Tibial artery (tissue), 4 donors: ENCODE measurements around the gene OTX1.

ENCODE experiments used
- DNase-seq, 2 donors: peaks; one replicate each; pipeline ENCODE4 v3.0.0-alpha.2; 2019
- H3K27ac ChIP-seq, 2 donors: fragments of 200-600 bp; sonication (generic) in 1 of 2; 1 replicate in 1 of 2; 2 replicates in 1 of 2; pipeline ENCODE4 v1.5.1; 2018 to 2019; ENCODE audit warnings: mild to moderate bottlenecking in 1 of 2
- H3K27me3 ChIP-seq, 2 donors: fragments of 200-600 bp; sonication (generic) in 1 of 2; one replicate each; pipeline versions ENCODE4 v1.5.1 to v1.6.0; 2016 to 2019
- H3K36me3 ChIP-seq, 3 donors: fragments of 200-600 bp; sonication (generic) in 2 of 3; one replicate each; pipeline ENCODE4 v1.5.1; 2016 to 2019; ENCODE audit warnings: mild to moderate bottlenecking in 2 of 3
- H3K4me1 ChIP-seq, 4 donors: fragments of 200-600 bp; sonication (generic) in 2 of 4; 1 replicate in 3 of 4; 2 replicates in 1 of 4; pipeline ENCODE4 v1.5.1; 2016 to 2019
- H3K4me3 ChIP-seq, 2 donors: fragments of 200-600 bp; sonication (generic) in 1 of 2; 1 replicate in 1 of 2; 2 replicates in 1 of 2; pipeline ENCODE4 v1.5.1; 2018 to 2019; ENCODE audit warnings: mild to moderate bottlenecking in 2 of 2
- H3K9me3 ChIP-seq, 3 donors: fragments of 200-600 bp; sonication (generic) in 1 of 3; one replicate each; pipeline ENCODE4 v1.5.1; 2016 to 2019
- intact Hi-C: fragments of 100-400 bp; cut with DNase I; formaldehyde crosslinking; loops from one replicate; pipeline ENCODE4 v1.15.0; 2023; ENCODE audit warnings: low total_unique reads
- TF ChIP-seq, protein P1 (sequence below), 2 experiments: fragments of 200-600 bp in 1 of 2; fragments of 450-650 bp in 1 of 2; IDR thresholded peaks; one replicate each; pipeline ENCODE4 v1.5.1; 2017 to 2019; ENCODE audit warnings: antibody characterized with exemption in 2 of 2, mild to moderate bottlenecking in 1 of 2, moderate library complexity in 1 of 2

OTX1 gene

DNA sequence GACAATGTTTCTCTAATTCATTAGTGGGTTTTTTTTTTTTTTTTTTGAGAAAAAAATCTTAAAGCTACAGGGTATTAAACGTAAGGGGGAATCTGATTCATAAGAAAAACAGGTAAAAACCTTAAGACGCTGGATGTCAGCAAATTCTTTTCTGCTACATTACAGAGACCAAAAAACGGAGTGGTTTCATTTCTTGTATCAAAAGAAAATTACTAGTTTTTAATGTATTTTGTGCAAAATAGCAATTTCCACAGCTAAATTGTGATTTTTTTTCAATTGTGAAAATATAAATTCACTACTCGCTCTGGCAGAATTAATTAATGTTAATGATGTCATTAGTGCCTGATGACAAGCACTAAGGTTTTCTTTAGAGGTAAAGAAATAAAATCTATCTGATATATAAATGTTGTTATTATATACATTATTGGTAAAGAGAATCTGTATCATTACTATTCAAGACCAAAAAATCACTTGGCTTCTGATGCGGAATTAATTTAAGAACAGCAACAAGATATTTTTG lies 9.9 kb downstream of the OTX1 start:
- intact Hi-C loops, result no loop called here
- H3K9me3 ChIP-seq, result no peaks in the 10 kb centered on the region
- H3K27ac ChIP-seq, result no peak overlapping the region
- TF ChIP-seq, protein P1, sequence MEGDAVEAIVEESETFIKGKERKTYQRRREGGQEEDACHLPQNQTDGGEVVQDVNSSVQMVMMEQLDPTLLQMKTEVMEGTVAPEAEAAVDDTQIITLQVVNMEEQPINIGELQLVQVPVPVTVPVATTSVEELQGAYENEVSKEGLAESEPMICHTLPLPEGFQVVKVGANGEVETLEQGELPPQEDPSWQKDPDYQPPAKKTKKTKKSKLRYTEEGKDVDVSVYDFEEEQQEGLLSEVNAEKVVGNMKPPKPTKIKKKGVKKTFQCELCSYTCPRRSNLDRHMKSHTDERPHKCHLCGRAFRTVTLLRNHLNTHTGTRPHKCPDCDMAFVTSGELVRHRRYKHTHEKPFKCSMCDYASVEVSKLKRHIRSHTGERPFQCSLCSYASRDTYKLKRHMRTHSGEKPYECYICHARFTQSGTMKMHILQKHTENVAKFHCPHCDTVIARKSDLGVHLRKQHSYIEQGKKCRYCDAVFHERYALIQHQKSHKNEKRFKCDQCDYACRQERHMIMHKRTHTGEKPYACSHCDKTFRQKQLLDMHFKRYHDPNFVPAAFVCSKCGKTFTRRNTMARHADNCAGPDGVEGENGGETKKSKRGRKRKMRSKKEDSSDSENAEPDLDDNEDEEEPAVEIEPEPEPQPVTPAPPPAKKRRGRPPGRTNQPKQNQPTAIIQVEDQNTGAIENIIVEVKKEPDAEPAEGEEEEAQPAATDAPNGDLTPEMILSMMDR (IDR thresholded peaks at IDR 0.05), result no peak
- peaks cover 9 to 92% of the 10 kb centered on the region in 2 donors for H3K27me3 ChIP-seq
- no peak for DNase-seq
- H3K36me3 ChIP-seq, result no peaks in the 10 kb centered on the region
- H3K4me1 ChIP-seq, result peaks cover 0 to 42% (median 35%) of the 10 kb centered on the region in 4 donors
- H3K4me3 ChIP-seq, result no peak overlapping the region

DNA sequence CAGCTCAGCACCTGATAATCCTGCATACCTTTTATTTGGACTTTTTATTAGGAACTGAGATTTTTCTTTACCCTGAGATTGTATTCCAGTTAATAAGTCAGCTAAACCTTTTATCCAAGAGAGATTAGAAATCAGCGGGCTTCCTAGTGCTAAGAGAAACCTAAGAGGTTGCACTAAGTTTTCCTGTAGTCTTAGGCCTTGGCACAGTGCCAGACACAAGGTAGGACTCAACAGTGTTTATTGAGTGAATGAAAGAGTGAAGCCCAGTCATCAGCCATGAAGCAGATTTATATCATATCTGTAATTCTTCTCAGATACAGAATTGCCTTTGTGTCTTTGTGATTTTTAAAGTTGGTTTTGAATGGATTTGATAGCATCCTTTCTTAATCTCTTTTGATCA lies 13.6 kb downstream of the OTX1 start:
- TF ChIP-seq, protein P1 (IDR thresholded peaks at IDR 0.05), result no peak
- Histone ChIP-seq H3K4me3 (no peak overlapping the region), H3K4me1 (peaks cover 0 to 9% (median 6%) of the 10 kb centered on the region in 4 donors), H3K36me3 (no peaks in the 10 kb centered on the region), H3K27me3 (peaks cover 5 to 70% of the 10 kb centered on the region in 2 donors), H3K9me3 (no peaks in the 10 kb centered on the region), H3K27ac (no peak overlapping the region)
- intact Hi-C loops, result no loop called here
- no peak for DNase-seq

DNA sequence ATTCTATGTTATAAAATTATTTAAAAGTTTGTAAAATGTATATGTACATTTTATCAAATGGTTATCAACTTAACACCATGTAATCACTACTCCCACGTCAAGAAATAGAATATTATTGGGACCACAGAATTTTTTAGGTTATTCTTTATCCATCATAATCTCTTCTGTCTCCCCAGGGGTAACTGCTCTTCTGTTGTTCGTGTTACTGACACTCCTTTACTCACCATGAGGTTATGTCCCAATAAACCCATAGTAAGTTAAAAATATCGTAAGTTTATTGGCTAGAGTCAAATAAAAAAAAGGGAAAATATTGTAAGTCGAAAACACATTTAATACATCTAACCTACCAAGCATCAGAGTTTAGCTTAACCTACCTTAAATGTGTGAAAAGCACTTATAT lies 14.0 kb downstream of the OTX1 start:
- Histone ChIP-seq H3K36me3 (no peaks in the 10 kb centered on the region), H3K27ac (no peak overlapping the region), H3K27me3 (peaks cover 2 to 70% of the 10 kb centered on the region in 2 donors), H3K4me1 (peaks cover 0 to 4% (median 2%) of the 10 kb centered on the region in 4 donors), H3K4me3 (no peak overlapping the region), H3K9me3 (no peaks in the 10 kb centered on the region)
- TF ChIP-seq, protein P1 (IDR thresholded peaks at IDR 0.05), result no peak
- DNase-seq, result no peak
- intact Hi-C loops, result no loop called here

DNA sequence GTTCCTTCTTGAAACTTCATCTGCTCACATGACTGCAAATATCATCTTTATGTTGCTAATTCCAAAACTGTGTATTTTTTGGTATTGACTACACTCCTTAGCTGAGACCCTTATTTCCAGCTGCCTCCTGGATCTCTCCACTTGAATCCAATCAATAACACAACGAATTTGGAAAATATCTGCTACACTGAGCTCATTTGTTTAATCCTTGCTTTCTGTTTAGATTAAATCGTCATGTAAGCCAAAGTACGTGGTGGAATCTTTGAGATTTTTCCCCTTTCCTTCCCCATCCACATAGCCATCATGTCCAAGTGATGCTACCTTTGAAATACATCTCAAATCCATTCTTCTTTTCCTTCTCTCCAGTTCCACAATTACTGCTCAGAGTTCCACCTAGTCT lies 15.6 kb downstream of the OTX1 start:
- Histone ChIP-seq H3K27me3 (peaks cover 0 to 57% of the 10 kb centered on the region in 2 donors), H3K36me3 (no peaks in the 10 kb centered on the region), H3K4me1 (no peaks in the 10 kb centered on the region), H3K4me3 (no peak overlapping the region), H3K9me3 (no peaks in the 10 kb centered on the region), H3K27ac (no peak overlapping the region)
- intact Hi-C loops, result no loop called here
- DNase-seq, result no peak
- TF ChIP-seq, protein P1 (IDR thresholded peaks at IDR 0.05), result no peak

DNA sequence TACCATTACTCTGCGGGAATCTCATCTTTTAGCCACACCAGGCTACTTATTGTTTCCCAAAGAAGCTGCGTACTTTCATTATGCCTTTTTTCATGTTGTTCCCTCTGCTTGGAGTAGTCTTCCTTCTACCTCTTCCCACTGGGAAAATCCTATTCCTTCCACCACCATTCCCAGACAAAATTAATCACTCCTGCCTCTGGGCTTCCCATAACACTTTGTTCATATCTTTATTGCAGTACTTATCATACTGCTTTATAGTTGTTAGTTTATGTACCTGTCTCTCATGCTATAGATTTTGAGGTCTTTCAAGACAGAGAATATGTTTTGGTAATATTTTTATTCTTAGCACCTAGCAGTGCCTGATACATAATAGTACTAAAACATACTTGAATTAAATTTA lies 16.2 kb downstream of the OTX1 start:
- TF ChIP-seq, protein P1 (IDR thresholded peaks at IDR 0.05), result no peak
- Histone ChIP-seq H3K36me3 (no peaks in the 10 kb centered on the region), H3K27me3 (peaks cover 0 to 55% of the 10 kb centered on the region in 2 donors), H3K27ac (no peak overlapping the region), H3K9me3 (no peaks in the 10 kb centered on the region), H3K4me1 (no peaks in the 10 kb centered on the region), H3K4me3 (no peak overlapping the region)
- no peak for DNase-seq
- intact Hi-C loops, result no loop called here

DNA sequence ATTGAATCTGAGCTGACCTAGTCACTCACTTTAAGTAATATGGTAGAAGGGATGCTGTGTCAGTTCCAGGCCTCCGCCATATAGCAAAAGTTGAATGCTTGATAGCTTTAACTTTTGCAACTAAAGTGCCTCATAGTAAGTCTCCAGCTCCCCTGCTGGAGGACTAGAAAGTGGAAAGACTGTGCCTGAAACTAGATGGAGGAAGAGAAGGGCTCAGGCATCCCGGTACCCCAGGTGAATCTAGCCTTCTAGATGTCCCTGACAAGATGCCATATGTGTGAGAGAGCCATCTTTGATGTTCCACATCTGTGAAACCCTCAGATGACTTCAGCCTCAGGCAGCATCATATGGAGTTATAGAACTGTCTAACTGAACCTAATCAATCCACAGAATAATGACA lies 21.0 kb downstream of the OTX1 start:
- no peak for DNase-seq
- H3K27me3 ChIP-seq, result peaks cover 0 to 21% of the 10 kb centered on the region in 2 donors
- intact Hi-C loops, result no loop called here

More for the DNA sequence above, 21.0 kb downstream of the OTX1 start:
- Histone ChIP-seq H3K9me3 (no peaks in the 10 kb centered on the region), H3K4me1 (no peaks in the 10 kb centered on the region), H3K36me3 (no peaks in the 10 kb centered on the region), H3K4me3 (no peak overlapping the region), H3K27ac (no peak overlapping the region)
- TF ChIP-seq, protein P1 (IDR thresholded peaks at IDR 0.05), result no peak
